ENCODE data around the gene NEURL1.

Gene NEURL1

GRCh38 chr10:103612462-103613365 is 119.2 kb downstream of the NEURL1 start:
- in situ Hi-C loops (cut with MboI; ENCODE audit: low sequenced_read_pairs, unreplicated experiment) = no loop called here
- no peak for DNase-seq (ENCODE audit: low spot score)
- no peak for TF ChIP-seq CTCF (IDR thresholded peaks at IDR 0.05; ENCODE audit: borderline replicate concordance, control extremely low read depth, extremely low read depth, insufficient read depth, missing control alignments)

- in situ Hi-C loops (cut with MboI; ENCODE audit: low sequenced_read_pairs, unreplicated experiment) = no loop called here
- no peak for TF ChIP-seq CTCF (IDR thresholded peaks at IDR 0.05; ENCODE audit: borderline replicate concordance, control extremely low read depth, extremely low read depth, insufficient read depth, missing control alignments)
- DNase-seq (ENCODE audit: low spot score) = no peak
These were observed 120.1 kb downstream of the NEURL1 start for GRCh38 chr10:103613616-103614015.

- DNase-seq (ENCODE audit: low spot score) = no peak
- no peak for TF ChIP-seq CTCF (IDR thresholded peaks at IDR 0.05; ENCODE audit: borderline replicate concordance, control extremely low read depth, extremely low read depth, insufficient read depth, missing control alignments)
- in situ Hi-C loops (cut with MboI; ENCODE audit: low sequenced_read_pairs, unreplicated experiment) = no loop called here
These were observed 121.0 kb downstream of the NEURL1 start for GRCh38 chr10:103614306-103615158.

GRCh38 chr10:103616705-103617601 is 123.4 kb downstream of the NEURL1 start:
- TF ChIP-seq CTCF (IDR thresholded peaks at IDR 0.05; ENCODE audit: borderline replicate concordance, control extremely low read depth, extremely low read depth, insufficient read depth, missing control alignments) = no peak
- no peak for DNase-seq (ENCODE audit: low spot score)
- in situ Hi-C loops (cut with MboI; ENCODE audit: low sequenced_read_pairs, unreplicated experiment) = no loop called here

- DNase-seq (ENCODE audit: low spot score) = no peak
- in situ Hi-C loops (cut with MboI; ENCODE audit: low sequenced_read_pairs, unreplicated experiment) = no loop called here
- no peak for TF ChIP-seq CTCF (IDR thresholded peaks at IDR 0.05; ENCODE audit: borderline replicate concordance, control extremely low read depth, extremely low read depth, insufficient read depth, missing control alignments)
These were observed 124.3 kb downstream of the NEURL1 start for GRCh38 chr10:103617602-103618385.
